GM12874 (cell line): Measurements from ENCODE around the gene NOXA1.

Experiments
- TF ChIP-seq, protein P1 (sequence below): IDR thresholded peaks from 2 replicates; pipeline ENCODE4 v1.5.1; 2011; ENCODE audit warnings: low read depth, mild to moderate bottlenecking, control low read depth, low read length, moderate library complexity; ENCODE audit not compliant: insufficient read depth

Gene NOXA1

DNA sequence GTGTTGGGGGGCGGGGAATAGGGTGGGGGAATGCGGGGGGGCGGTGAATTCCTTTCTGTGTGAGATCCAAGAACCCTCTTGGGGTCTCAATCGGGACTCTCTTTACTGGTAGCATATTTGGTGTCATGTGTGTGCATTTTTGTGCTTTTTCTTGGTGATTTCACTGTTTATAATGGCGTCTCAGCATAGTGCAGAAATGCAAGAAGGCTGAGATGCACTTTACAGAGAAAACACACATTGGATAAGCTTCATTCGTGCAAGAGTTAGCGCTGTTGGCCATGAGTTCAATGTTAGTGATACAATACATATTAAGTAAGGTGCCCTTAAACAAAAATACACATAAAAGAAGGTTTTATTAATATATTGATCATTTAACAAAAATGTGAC is 18.7 kb downstream of the NOXA1 start:
- TF ChIP-seq, protein P1, sequence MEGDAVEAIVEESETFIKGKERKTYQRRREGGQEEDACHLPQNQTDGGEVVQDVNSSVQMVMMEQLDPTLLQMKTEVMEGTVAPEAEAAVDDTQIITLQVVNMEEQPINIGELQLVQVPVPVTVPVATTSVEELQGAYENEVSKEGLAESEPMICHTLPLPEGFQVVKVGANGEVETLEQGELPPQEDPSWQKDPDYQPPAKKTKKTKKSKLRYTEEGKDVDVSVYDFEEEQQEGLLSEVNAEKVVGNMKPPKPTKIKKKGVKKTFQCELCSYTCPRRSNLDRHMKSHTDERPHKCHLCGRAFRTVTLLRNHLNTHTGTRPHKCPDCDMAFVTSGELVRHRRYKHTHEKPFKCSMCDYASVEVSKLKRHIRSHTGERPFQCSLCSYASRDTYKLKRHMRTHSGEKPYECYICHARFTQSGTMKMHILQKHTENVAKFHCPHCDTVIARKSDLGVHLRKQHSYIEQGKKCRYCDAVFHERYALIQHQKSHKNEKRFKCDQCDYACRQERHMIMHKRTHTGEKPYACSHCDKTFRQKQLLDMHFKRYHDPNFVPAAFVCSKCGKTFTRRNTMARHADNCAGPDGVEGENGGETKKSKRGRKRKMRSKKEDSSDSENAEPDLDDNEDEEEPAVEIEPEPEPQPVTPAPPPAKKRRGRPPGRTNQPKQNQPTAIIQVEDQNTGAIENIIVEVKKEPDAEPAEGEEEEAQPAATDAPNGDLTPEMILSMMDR = no peak

DNA sequence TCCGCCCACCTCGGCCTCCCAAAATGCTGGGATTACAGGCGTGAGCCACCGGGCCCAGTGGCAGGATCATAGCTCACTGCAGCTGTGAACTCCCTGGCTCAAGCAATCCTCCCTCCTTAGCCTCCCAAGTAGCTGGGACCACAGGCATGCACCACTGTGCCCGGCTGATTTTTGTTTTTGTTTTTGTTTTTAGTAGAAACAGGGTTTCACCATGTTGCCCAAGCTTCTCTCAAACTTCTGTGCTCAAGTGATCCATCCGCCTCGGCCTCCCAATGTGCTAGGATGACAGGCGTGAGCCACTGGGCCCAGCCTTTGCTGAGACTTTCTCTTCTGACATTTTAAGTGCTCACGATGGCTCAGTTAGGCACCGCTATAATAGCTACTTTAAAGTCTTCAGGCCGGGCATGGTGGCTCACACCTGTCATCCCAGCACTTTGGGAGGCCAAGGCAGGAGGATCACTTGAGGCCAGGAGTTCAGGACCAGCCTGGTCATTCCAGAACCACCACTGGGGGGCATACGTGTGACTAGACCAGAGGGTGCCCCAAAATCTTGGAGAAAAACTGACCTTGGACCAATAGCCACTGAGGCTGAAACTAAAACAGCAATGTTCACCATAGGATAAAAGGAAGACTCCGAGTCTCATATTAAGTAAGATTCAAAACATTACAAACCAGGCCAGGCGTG is 21.1 kb downstream of the NOXA1 start:
- TF ChIP-seq, protein P1 = no peak

DNA sequence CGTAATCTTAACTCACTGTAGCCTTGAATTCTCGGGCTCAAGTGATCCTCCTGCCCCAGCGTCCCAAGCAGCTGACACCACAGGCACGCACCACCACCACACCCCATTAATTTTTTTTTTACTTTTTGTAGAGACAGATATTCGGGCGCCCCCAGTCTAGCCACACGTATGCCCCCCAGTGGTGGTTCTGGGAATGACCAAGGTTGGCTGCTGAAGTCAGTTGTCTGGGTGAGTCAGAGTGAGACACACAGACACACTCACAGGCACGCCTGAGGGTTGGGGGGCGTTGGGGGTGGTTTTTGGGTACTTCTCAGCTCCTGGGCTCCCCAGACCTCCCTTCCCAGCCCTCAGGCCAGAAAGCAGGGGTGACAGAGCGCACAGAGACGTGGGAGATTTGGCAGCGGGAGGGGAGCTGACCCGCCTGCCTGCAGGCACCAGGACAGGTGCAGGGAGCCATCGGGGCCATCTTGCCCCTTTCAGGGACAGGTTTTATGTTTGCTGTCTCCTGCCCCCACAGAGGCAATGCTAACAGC is 22.1 kb downstream of the NOXA1 start:
- TF ChIP-seq, protein P1 = peak; percentile 85

DNA sequence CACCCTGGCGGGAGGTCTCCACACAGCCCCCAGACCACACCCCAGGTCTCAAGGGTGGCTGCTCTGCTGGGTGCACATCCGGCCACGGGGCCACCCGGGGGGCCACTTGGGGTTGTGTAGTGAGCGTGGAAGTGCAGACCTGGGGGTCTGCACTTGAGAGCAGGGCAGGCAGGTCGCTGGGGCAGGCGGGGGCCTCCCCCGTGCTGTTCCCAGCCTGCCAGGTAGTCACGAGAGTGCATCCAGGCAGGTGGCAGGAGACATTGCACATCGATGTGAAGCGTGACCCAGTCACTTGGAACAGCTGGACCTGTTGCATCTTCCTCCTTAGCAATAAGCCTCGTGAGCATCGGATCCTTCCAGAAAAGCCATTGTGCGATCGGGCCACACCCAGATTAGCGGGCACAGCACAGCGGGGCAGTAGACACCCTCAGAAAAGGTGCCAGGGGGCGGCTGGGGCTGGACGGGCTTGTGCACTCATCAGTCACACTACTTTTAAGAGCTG is 22.8 kb downstream of the NOXA1 start:
- TF ChIP-seq, protein P1 = no peak

DNA sequence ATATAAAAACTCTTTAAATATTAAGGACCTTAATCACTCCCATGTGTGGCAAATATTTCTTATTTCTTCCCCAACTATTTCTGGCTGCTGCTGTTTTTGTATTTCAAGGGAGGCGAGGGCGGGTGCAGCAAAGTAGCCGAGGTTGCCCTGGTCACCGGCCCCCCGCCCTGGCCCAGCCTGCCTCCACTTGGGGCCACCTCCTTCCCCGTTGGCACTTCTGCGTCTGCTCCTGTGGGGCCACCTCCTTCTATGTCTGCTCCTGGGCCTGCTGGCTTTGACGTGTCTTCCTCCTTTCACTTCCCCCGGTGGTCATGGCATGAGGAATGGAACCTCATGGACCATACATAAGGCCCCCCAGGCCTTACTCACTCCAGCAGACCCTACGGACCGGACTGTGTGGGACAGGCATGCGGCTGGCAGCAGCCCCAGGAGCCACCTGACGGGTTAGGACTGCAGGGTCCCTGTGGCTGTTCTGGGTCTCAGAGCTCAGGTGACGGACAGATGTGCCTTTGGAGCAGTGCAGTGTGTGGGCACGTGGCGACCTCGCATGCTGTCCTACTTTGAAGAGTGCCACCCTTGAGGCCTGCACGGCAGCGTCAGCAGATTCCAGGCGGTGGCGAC is 23.8 kb downstream of the NOXA1 start:
- TF ChIP-seq, protein P1 = no peak

DNA sequence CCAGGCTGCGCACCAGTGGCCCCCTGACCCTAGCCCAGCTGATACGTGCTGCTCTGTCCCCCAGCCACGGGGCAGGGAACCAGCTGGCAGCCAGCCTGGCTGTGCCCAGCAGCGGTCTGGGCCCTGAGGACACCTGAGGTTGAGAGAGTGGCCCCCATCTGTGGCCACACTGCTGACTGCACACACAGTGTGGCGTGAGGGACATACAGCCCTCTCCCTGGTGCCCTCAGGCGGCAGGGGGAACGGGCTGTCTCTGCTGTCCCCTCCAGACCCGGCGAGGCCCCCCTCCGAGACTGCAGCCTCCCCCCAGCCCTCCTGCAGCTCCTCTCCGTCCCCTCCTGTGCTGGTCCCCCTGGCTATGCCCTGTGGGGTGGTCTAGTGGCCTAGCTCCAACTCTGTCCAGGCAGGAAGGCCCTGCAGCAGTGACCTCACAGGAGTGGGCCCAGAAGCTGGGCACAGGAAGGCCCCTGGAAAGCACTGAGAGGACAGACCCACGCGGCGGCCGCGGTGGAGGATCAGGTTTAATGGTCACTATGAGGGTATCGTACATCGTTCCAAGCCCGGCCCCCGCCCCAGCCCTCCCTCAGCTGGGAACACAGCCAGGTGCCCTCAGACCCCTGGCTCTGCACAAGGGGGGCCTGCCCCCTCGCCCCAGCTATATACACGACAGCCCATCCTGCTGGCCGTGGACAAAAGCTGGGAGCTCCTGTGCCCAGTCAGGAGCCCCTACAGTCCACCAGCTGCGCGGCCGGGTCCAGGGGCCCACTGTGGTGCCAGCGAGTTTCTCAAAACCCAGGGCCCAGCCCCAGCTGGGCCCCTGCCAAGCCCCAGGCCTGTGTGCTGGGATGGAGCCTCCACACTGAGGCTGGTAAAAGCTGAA is 24.8 kb downstream of the NOXA1 start:
- TF ChIP-seq, protein P1 = no peak

DNA sequence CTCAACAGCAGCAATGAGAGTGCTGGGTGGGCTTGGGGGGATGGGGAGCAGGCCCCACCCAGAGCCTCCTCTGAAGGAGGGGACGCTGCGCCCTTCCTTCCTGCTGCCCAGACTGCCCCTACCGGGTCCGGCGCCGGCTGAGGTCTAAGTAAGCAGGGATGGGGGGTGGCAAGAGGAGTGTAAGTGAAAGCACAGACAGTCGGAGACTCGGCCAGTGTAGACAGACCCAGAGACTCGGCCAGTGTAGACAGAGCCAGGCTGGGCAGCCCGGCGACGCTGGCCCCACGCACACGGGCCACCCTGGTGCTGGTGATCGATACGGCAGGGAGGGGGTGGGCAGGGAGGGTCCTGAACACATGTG is 25.4 kb downstream of the NOXA1 start:
- TF ChIP-seq, protein P1 = no peak
